H1 (cell line): ENCODE measurements around the gene POLD1. TPM values are rescaled to one million over a fixed set of nuclear protein-coding genes. Genes with fewer than 3 reads are reported as not detected.

Experiments
- CREB1 ChIP-seq: IDR thresholded peaks from 2 replicates; pipeline ENCODE4 v1.6.1; 2012; ENCODE audit warnings: inconsistent platforms
- CTBP2 ChIP-seq: IDR thresholded peaks from 2 replicates; pipeline ENCODE4 v1.7.0; 2011; ENCODE audit warnings: borderline replicate concordance, mild to moderate bottlenecking, moderate library complexity, mixed read lengths, low read length; ENCODE audit not compliant: insufficient read depth, insufficient read length
- EGR1 ChIP-seq: IDR thresholded peaks from 2 replicates; pipeline ENCODE4 v1.6.1; 2011; ENCODE audit warnings: low read depth, low read length, borderline replicate concordance
- GTF2F1 ChIP-seq: IDR thresholded peaks from 2 replicates; pipeline ENCODE4 v1.6.1; 2012; ENCODE audit warnings: low read depth, low read length, improper control_type of control experiment, borderline replicate concordance
- MAFK ChIP-seq: IDR thresholded peaks from 2 replicates; pipeline ENCODE4 v1.6.1; 2012; ENCODE audit warnings: low read depth, mild to moderate bottlenecking, improper control_type of control experiment, low read length
- RFX5 ChIP-seq: IDR thresholded peaks from 2 replicates; pipeline ENCODE4 v1.6.1; 2011; ENCODE audit warnings: low read depth, low read length, improper control_type of control experiment, borderline replicate concordance
- SAP30 ChIP-seq: fragments of 300-600 bp; sonication (generic); IDR thresholded peaks from 2 replicates; pipeline ENCODE4 v1.7.1; 2012; ENCODE audit warnings: low read length, moderate library complexity, mild to moderate bottlenecking, inconsistent platforms; ENCODE audit not compliant: insufficient read depth, insufficient replicate concordance
- SIRT6 ChIP-seq: IDR thresholded peaks from one replicate; pipeline ENCODE4 v1.7.1; 2012; ENCODE audit warnings: low read length, inconsistent platforms
- SP4 ChIP-seq: IDR thresholded peaks from 2 replicates; pipeline ENCODE4 v1.6.1; 2012; ENCODE audit warnings: low read length, inconsistent platforms
- polyA plus RNA-seq, 7 experiments: library from polyadenylated mRNA; depleted of rRNA in 3 of 7; stranded (reverse) in 5 of 7; unstranded in 2 of 7; fragments of >200 nt in 5 of 7; fragments of 200-250 nt in 2 of 7; gene quantifications; 1 replicate in 5 of 7; 2 replicates in 1 of 7; 4 replicates in 1 of 7; pipeline versions ENCODE4 v1.2.1 to v1.2.3, GENCODE V29; 2011 to 2013; ENCODE audit warnings: missing spikeins in 2 of 7, mixed read lengths in 2 of 7
- total RNA-seq: library from RNA; stranded (reverse); fragmentation: NEBNext Ultra II Directional; extraction: Animal tissue kit (Norgen Biotek cat#: 25700); gene quantifications from 2 replicates; pipeline ENCODE4 v1.2.1, GENCODE V29; 2021
- TF ChIP-seq, protein P1 (sequence below): fragments of 300-600 bp; sonication (generic); IDR thresholded peaks from 2 replicates; pipeline ENCODE4 v1.7.1; 2012; ENCODE audit warnings: low read length, moderate library complexity, mild to moderate bottlenecking, inconsistent platforms; ENCODE audit not compliant: insufficient replicate concordance
- TF ChIP-seq, protein P2 (sequence below): IDR thresholded peaks from 2 replicates; pipeline ENCODE4 v1.6.1; 2011; ENCODE audit warnings: low read length, improper control_type of control experiment

The POLD1 gene
- total and polyA plus RNA-seq, 2 of the 8 experiments (the other 6 are each of a cell fraction or from before 2014, with no cell fraction given): 141 to 142 TPM

DNA sequence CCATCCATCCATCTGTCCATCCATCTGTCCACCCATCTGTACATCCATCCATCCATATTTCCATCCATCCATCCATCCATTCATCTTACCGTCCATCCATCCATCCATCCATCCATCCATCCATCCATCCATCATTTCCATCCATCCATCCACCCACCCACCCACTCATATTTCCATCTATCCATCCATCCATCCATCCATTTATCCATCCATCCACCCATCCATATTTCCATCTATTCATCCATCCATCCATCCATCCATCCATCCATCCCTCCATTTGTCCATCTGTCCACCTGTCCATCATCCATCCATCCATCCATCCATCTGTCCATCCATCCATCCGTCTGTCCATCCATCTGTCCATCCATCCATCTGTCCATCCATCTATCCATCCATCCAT is 71.8 kb downstream of the POLD1 start (continued):
- TF ChIP-seq, protein P1, sequence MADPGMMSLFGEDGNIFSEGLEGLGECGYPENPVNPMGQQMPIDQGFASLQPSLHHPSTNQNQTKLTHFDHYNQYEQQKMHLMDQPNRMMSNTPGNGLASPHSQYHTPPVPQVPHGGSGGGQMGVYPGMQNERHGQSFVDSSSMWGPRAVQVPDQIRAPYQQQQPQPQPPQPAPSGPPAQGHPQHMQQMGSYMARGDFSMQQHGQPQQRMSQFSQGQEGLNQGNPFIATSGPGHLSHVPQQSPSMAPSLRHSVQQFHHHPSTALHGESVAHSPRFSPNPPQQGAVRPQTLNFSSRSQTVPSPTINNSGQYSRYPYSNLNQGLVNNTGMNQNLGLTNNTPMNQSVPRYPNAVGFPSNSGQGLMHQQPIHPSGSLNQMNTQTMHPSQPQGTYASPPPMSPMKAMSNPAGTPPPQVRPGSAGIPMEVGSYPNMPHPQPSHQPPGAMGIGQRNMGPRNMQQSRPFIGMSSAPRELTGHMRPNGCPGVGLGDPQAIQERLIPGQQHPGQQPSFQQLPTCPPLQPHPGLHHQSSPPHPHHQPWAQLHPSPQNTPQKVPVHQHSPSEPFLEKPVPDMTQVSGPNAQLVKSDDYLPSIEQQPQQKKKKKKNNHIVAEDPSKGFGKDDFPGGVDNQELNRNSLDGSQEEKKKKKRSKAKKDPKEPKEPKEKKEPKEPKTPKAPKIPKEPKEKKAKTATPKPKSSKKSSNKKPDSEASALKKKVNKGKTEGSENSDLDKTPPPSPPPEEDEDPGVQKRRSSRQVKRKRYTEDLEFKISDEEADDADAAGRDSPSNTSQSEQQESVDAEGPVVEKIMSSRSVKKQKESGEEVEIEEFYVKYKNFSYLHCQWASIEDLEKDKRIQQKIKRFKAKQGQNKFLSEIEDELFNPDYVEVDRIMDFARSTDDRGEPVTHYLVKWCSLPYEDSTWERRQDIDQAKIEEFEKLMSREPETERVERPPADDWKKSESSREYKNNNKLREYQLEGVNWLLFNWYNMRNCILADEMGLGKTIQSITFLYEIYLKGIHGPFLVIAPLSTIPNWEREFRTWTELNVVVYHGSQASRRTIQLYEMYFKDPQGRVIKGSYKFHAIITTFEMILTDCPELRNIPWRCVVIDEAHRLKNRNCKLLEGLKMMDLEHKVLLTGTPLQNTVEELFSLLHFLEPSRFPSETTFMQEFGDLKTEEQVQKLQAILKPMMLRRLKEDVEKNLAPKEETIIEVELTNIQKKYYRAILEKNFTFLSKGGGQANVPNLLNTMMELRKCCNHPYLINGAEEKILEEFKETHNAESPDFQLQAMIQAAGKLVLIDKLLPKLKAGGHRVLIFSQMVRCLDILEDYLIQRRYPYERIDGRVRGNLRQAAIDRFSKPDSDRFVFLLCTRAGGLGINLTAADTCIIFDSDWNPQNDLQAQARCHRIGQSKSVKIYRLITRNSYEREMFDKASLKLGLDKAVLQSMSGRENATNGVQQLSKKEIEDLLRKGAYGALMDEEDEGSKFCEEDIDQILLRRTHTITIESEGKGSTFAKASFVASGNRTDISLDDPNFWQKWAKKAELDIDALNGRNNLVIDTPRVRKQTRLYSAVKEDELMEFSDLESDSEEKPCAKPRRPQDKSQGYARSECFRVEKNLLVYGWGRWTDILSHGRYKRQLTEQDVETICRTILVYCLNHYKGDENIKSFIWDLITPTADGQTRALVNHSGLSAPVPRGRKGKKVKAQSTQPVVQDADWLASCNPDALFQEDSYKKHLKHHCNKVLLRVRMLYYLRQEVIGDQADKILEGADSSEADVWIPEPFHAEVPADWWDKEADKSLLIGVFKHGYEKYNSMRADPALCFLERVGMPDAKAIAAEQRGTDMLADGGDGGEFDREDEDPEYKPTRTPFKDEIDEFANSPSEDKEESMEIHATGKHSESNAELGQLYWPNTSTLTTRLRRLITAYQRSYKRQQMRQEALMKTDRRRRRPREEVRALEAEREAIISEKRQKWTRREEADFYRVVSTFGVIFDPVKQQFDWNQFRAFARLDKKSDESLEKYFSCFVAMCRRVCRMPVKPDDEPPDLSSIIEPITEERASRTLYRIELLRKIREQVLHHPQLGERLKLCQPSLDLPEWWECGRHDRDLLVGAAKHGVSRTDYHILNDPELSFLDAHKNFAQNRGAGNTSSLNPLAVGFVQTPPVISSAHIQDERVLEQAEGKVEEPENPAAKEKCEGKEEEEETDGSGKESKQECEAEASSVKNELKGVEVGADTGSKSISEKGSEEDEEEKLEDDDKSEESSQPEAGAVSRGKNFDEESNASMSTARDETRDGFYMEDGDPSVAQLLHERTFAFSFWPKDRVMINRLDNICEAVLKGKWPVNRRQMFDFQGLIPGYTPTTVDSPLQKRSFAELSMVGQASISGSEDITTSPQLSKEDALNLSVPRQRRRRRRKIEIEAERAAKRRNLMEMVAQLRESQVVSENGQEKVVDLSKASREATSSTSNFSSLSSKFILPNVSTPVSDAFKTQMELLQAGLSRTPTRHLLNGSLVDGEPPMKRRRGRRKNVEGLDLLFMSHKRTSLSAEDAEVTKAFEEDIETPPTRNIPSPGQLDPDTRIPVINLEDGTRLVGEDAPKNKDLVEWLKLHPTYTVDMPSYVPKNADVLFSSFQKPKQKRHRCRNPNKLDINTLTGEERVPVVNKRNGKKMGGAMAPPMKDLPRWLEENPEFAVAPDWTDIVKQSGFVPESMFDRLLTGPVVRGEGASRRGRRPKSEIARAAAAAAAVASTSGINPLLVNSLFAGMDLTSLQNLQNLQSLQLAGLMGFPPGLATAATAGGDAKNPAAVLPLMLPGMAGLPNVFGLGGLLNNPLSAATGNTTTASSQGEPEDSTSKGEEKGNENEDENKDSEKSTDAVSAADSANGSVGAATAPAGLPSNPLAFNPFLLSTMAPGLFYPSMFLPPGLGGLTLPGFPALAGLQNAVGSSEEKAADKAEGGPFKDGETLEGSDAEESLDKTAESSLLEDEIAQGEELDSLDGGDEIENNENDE: no peak
- no peak for TF ChIP-seq RFX5
- TF ChIP-seq, protein P2, sequence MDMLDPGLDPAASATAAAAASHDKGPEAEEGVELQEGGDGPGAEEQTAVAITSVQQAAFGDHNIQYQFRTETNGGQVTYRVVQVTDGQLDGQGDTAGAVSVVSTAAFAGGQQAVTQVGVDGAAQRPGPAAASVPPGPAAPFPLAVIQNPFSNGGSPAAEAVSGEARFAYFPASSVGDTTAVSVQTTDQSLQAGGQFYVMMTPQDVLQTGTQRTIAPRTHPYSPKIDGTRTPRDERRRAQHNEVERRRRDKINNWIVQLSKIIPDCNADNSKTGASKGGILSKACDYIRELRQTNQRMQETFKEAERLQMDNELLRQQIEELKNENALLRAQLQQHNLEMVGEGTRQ: no peak
- TF ChIP-seq SP4: no peak
- TF ChIP-seq SAP30: no peak
- no peak for TF ChIP-seq CREB1
- no peak for TF ChIP-seq SIRT6
- TF ChIP-seq GTF2F1: no peak
- TF ChIP-seq EGR1: no peak
- no peak for TF ChIP-seq MAFK
- TF ChIP-seq CTBP2: no peak
